WTC11 (cell line): Measurements from ENCODE around the gene NEURL4.

Source experiments
- CBFB ChIP-seq: sonication (generic); formaldehyde crosslinking; IDR thresholded peaks from 2 replicates; pipeline ENCODE4 v1.8.1; 2022; ENCODE audit warnings: mild to moderate bottlenecking, low read depth, missing genetic modification reagents
- CTCF ChIP-seq: fragments of 200-600 bp; IDR thresholded peaks from 2 replicates; pipeline ENCODE4 v1.8.0; 2022; ENCODE audit warnings: antibody characterized with exemption
- HMGA2 ChIP-seq: fragments of 250-450 bp; sonication (Bioruptor Pico); IDR thresholded peaks from 2 replicates; pipeline ENCODE4 v1.4.0; 2021; ENCODE audit warnings: mild to moderate bottlenecking, moderate library complexity
- MAX ChIP-seq: sonication (generic); formaldehyde crosslinking; IDR thresholded peaks from 2 replicates; pipeline ENCODE4 v1.8.0; 2022; ENCODE audit warnings: mild to moderate bottlenecking, missing genetic modification reagents
- TP53 ChIP-seq: sonication (generic); formaldehyde crosslinking; IDR thresholded peaks from 2 replicates; pipeline ENCODE4 v1.8.1; 2023; ENCODE audit warnings: mild to moderate bottlenecking, missing genetic modification reagents
- USF1 ChIP-seq: sonication (generic); formaldehyde crosslinking; IDR thresholded peaks from 2 replicates; pipeline ENCODE4 v1.8.0; 2022; ENCODE audit warnings: mild to moderate bottlenecking, missing genetic modification reagents

GRCh38 chr17:7343250-7343649 lies 14.1 kb upstream of the NEURL4 start:
- no peak for TF ChIP-seq HMGA2 (CRISPR knock-in tag)
- TF ChIP-seq CTCF = no peak
- no peak for TF ChIP-seq USF1 (CRISPR knock-in tag)
- TF ChIP-seq TP53 (CRISPR knock-in tag) = no peak
- TF ChIP-seq CBFB = no peak
- TF ChIP-seq MAX (CRISPR knock-in tag) = no peak
